HepG2 (cell line): Measurements from ENCODE around the gene NDUFS2. TPM values are rescaled to one million over a fixed set of nuclear protein-coding genes. Genes with fewer than 3 reads are reported as not detected.

ENCODE experiments used
- CCAR2 ChIP-seq: fragments of 200-400 bp; formaldehyde crosslinking; optimal IDR thresholded peaks from 2 replicates; pipeline ENCODE3; 2018; ENCODE audit warnings: low read depth, mild to moderate bottlenecking, low read length, moderate library complexity
- ELF4 ChIP-seq: sonication (generic); formaldehyde crosslinking; IDR thresholded peaks from 2 replicates; pipeline ENCODE4 v1.5.0; 2020; ENCODE audit warnings: missing genetic modification reagents, mild to moderate bottlenecking, moderate library complexity, borderline replicate concordance
- ETV5 ChIP-seq: IDR thresholded peaks from 2 replicates; pipeline ENCODE4 v1.6.1; 2018; ENCODE audit warnings: missing biosample characterization, missing genetic modification reagents, inconsistent platforms, borderline replicate concordance
- HDAC2 ChIP-seq: sonication (generic); formaldehyde crosslinking; IDR thresholded peaks from 2 replicates; pipeline ENCODE4 v1.4.0; 2020; ENCODE audit warnings: missing genetic modification reagents
- NCOA5 ChIP-seq: sonication (generic); formaldehyde crosslinking; IDR thresholded peaks from 2 replicates; pipeline ENCODE4 v1.4.0; 2020; ENCODE audit warnings: missing genetic modification reagents
- NR1H2 ChIP-seq: sonication (generic); formaldehyde crosslinking; IDR thresholded peaks from 2 replicates; pipeline ENCODE4 v1.8.1; 2022; ENCODE audit warnings: low read depth, missing genetic modification reagents, borderline replicate concordance
- NR3C1 ChIP-seq: sonication (generic); formaldehyde crosslinking; IDR thresholded peaks from 2 replicates; pipeline ENCODE4 v1.4.0; 2020; ENCODE audit warnings: missing genetic modification reagents
- PCBP1 ChIP-seq: fragments of 200-400 bp; formaldehyde crosslinking; IDR thresholded peaks from 2 replicates; pipeline ENCODE4 v1.6.1; 2017; ENCODE audit warnings: mild to moderate bottlenecking, low read depth, low read length, borderline replicate concordance
- RBAK ChIP-seq: sonication (generic); formaldehyde crosslinking; IDR thresholded peaks from 2 replicates; pipeline ENCODE4 v1.5.1; 2020; ENCODE audit warnings: mild to moderate bottlenecking, missing genetic modification reagents
- SNRNP70 ChIP-seq: fragments of 200-400 bp; formaldehyde crosslinking; IDR thresholded peaks from 2 replicates; pipeline ENCODE4 v1.6.1; 2017; ENCODE audit warnings: mild to moderate bottlenecking, low read depth, low read length, moderate library complexity
- THYN1 ChIP-seq: sonication (generic); formaldehyde crosslinking; IDR thresholded peaks from 2 replicates; pipeline ENCODE4 v1.8.1; 2023; ENCODE audit warnings: low read depth, mild to moderate bottlenecking, moderate library complexity, missing genetic modification reagents, borderline replicate concordance
- ZBTB7A ChIP-seq: sonication (generic); formaldehyde crosslinking; IDR thresholded peaks from 2 replicates; pipeline ENCODE4 v1.8.0; 2022; ENCODE audit warnings: mild to moderate bottlenecking, missing genetic modification reagents
- ZBTB8A ChIP-seq: sonication (generic); formaldehyde crosslinking; IDR thresholded peaks from 2 replicates; pipeline ENCODE4 v1.4.0; 2020; ENCODE audit warnings: mild to moderate bottlenecking, low read depth, missing genetic modification reagents, borderline replicate concordance
- ZFP37 ChIP-seq: sonication (generic); formaldehyde crosslinking; IDR thresholded peaks from 2 replicates; pipeline ENCODE4 v1.4.0; 2020; ENCODE audit warnings: missing genetic modification reagents, borderline replicate concordance
- ZNF10 ChIP-seq: sonication (generic); formaldehyde crosslinking; IDR thresholded peaks from 2 replicates; pipeline ENCODE4 v1.4.0; 2020; ENCODE audit warnings: mild to moderate bottlenecking, low read depth, missing genetic modification reagents, borderline replicate concordance
- ZNF143 ChIP-seq: sonication (generic); formaldehyde crosslinking; IDR thresholded peaks from 2 replicates; pipeline ENCODE4 v1.4.0; 2020; ENCODE audit warnings: missing genetic modification reagents
- ZNF33A ChIP-seq: sonication (generic); formaldehyde crosslinking; IDR thresholded peaks from 2 replicates; pipeline ENCODE4 v1.5.1; 2020; ENCODE audit warnings: missing genetic modification reagents, mild to moderate bottlenecking, moderate library complexity, borderline replicate concordance
- ZNF543 ChIP-seq: sonication (generic); formaldehyde crosslinking; IDR thresholded peaks from 2 replicates; pipeline ENCODE4 v1.4.0; 2020; ENCODE audit warnings: mild to moderate bottlenecking, missing genetic modification reagents
- ZNF605 ChIP-seq: sonication (generic); formaldehyde crosslinking; IDR thresholded peaks from 2 replicates; pipeline ENCODE4 v1.8.0; 2022; ENCODE audit warnings: mild to moderate bottlenecking, missing genetic modification reagents
- ZNF678 ChIP-seq: sonication (generic); formaldehyde crosslinking; IDR thresholded peaks from 2 replicates; pipeline ENCODE4 v1.4.0; 2020; ENCODE audit warnings: mild to moderate bottlenecking, missing genetic modification reagents
- ZNF703 ChIP-seq: sonication (generic); formaldehyde crosslinking; IDR thresholded peaks from 2 replicates; pipeline ENCODE4 v1.5.1; 2020; ENCODE audit warnings: missing genetic modification reagents, mild to moderate bottlenecking, moderate library complexity, borderline replicate concordance
- polyA plus RNA-seq, 8 experiments: library from polyadenylated mRNA; depleted of rRNA in 3 of 8; stranded (reverse) in 7 of 8; unstranded in 1 of 8; fragments of >200 nt; fragmentation: Illumina TruSeq in 4 of 8; extraction: Trizol in 4 of 8; gene quantifications; 2 replicates each; pipeline versions ENCODE4 v1.2.1 to v1.2.3, GENCODE V29; 2011 to 2016; ENCODE audit warnings: low read depth in 4 of 8, missing spikeins in 1 of 8, mixed read lengths in 1 of 8; ENCODE audit not compliant: insufficient read depth in 1 of 8
- total RNA-seq, 5 experiments: library from RNA; depleted of rRNA; stranded (reverse); fragments of >200 nt; fragmentation: Illumina TruSeq; extraction: Trizol; gene quantifications; 2 replicates each; pipeline ENCODE4 v1.2.3, GENCODE V29; 2016; ENCODE audit warnings: low read depth in 1 of 5
- TF ChIP-seq, protein P1 (sequence below): sonication (generic); formaldehyde crosslinking; IDR thresholded peaks from 2 replicates; pipeline ENCODE4 v1.5.0; 2020; ENCODE audit warnings: mild to moderate bottlenecking, missing genetic modification reagents, borderline replicate concordance
- TF ChIP-seq, protein P2 (sequence below): sonication (generic); formaldehyde crosslinking; IDR thresholded peaks from 2 replicates; pipeline ENCODE4 v1.8.0; 2022; ENCODE audit warnings: missing genetic modification reagents, mild to moderate bottlenecking, inconsistent platforms, borderline replicate concordance

Gene NDUFS2
- total and polyA plus RNA-seq, 2 of the 13 experiments (the other 11 are each of a cell fraction or from before 2014, with no cell fraction given): 89.9 to 118 TPM

DNA sequence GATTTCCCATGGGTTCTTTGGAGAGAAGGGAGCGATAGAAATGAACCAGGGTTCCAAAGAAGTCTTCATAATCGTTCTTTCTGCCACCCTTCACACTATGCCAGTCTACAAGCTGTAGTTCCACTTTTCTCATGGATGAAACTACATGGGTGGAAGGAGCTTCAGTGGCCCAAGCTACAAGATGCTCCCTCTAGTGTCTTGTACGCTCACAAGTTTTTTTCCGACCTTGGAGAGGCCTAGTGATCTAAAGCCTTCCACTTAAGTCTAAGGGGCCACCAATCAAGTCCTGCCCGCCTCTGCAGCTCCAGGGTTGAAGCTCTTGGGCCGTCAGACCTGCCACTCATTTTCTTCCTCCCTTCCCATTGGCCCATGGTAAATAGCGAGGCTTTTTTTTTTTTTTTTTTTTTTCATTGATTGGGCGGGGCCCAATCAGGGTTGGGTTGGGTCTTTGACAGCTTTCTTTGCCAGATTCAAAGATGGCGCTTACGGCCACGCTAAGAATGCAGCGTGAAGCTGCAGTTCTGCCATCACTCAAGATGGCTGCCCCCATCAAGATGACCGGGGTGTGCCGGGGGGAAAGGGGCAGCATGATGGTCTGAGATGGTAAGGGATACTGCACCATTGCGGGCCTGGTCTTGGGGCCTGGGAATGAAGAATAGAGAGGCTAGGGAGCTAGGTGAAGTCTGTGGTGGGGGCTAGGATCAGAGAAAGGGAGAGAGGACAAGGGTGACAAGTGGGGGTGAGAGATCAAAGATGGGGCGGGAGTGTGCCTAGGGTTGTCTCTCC lies 23.6 kb downstream of the NDUFS2 start, which contains the start of gene TOMM40L (continued):
- TF ChIP-seq, protein P1, sequence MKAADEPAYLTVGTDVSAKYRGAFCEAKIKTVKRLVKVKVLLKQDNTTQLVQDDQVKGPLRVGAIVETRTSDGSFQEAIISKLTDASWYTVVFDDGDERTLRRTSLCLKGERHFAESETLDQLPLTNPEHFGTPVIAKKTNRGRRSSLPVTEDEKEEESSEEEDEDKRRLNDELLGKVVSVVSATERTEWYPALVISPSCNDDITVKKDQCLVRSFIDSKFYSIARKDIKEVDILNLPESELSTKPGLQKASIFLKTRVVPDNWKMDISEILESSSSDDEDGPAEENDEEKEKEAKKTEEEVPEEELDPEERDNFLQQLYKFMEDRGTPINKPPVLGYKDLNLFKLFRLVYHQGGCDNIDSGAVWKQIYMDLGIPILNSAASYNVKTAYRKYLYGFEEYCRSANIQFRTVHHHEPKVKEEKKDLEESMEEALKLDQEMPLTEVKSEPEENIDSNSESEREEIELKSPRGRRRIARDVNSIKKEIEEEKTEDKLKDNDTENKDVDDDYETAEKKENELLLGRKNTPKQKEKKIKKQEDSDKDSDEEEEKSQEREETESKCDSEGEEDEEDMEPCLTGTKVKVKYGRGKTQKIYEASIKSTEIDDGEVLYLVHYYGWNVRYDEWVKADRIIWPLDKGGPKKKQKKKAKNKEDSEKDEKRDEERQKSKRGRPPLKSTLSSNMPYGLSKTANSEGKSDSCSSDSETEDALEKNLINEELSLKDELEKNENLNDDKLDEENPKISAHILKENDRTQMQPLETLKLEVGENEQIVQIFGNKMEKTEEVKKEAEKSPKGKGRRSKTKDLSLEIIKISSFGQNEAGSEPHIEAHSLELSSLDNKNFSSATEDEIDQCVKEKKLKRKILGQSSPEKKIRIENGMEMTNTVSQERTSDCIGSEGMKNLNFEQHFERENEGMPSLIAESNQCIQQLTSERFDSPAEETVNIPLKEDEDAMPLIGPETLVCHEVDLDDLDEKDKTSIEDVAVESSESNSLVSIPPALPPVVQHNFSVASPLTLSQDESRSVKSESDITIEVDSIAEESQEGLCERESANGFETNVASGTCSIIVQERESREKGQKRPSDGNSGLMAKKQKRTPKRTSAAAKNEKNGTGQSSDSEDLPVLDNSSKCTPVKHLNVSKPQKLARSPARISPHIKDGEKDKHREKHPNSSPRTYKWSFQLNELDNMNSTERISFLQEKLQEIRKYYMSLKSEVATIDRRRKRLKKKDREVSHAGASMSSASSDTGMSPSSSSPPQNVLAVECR: peak; percentile 58; the same call in 1 of the 2 replicates
- TF ChIP-seq ZNF543 (no peak), ZNF678 (CRISPR knock-in tag) (no peak), ETV5 (CRISPR knock-in tag) (no peak), NR3C1 (CRISPR knock-in tag) (no peak), ZBTB7A (CRISPR knock-in tag) (no peak), NR1H2 (CRISPR knock-in tag) (no peak), ZBTB8A (0 out of 2 replicates have a peak, but pooled peaks have one; percentile 51), PCBP1 (no peak), NCOA5 (CRISPR knock-in tag) (no peak), HDAC2 (CRISPR knock-in tag) (0 out of 2 replicates have a peak, but pooled peaks have one; percentile 26), ZNF33A (CRISPR knock-in tag) (no peak), ELF4 (no peak), CCAR2 (no peak), ZNF605 (no peak), ZFP37 (no peak), THYN1 (no peak), SNRNP70 (no peak), ZNF143 (CRISPR knock-in tag) (no peak), RBAK (CRISPR knock-in tag) (no peak), ZNF703 (no peak), ZNF10 (CRISPR knock-in tag) (no peak)
- TF ChIP-seq, protein P2, sequence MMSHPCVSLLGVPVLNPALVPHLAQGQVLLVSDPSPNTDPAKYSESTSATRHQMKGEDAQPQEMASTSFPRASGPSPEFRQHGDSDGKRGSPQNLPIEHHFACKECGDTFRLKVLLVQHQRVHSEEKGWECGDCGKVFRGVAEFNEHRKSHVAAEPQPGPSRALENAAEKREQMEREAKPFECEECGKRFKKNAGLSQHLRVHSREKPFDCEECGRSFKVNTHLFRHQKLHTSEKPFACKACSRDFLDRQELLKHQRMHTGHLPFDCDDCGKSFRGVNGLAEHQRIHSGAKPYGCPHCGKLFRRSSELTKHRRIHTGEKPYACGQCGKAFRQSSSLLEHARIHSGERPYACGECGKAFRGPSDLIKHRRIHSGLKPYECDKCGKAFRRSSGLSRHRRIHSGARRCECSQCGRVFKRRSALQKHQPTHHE (CRISPR knock-in tag): no peak
